ENCODE measurements around the gene CFLAR. TPM values are rescaled to one million over a fixed set of nuclear protein-coding genes. Genes with fewer than 3 reads are reported as not detected.

Gene CFLAR
- total and polyA plus RNA-seq, 2 of the 4 experiments (the other 2 are of a cell fraction): 29.2 to 59.9 TPM

- Histone ChIP-seq H3K4me3 (ENCODE audit: insufficient read depth, low read depth, low read length) (no peak overlapping the region), H3K23ac (ENCODE audit: low read depth, low read length) (no peak overlapping the region), H2AK9ac (replicated peaks; ENCODE audit: low read depth, low read length, poor library complexity) (no peak overlapping the region), H3K18ac (ENCODE audit: low read depth, low read length) (no peak overlapping the region), H4K8ac (ENCODE audit: low read depth in 2 of 2, low read length in 2 of 2) (no peak overlapping the region), H3K4me2 (ENCODE audit: low read depth, low read length) (no peak overlapping the region), H3K36me3 (ENCODE audit: control insufficient read depth, insufficient read depth, low read length) (no peaks in the 10 kb centered on the region), H2BK15ac (ENCODE audit: low read depth, low read length) (no peak overlapping the region), H3K9ac (ENCODE audit: low read depth, low read length) (no peak overlapping the region), H2AFZ (replicated peaks; ENCODE audit: low read length, poor library complexity) (no peak overlapping the region), H3K27ac (ENCODE audit: insufficient read depth, low read length) (no peak overlapping the region), H3K9me3 (ENCODE audit: control insufficient read depth, insufficient read depth, low read length) (no peaks in the 10 kb centered on the region), H4K5ac (ENCODE audit: low read depth, low read length) (no peak overlapping the region), H3K9me1 (ENCODE audit: insufficient read depth, low read length) (no peaks in the 10 kb centered on the region), H4K20me1 (ENCODE audit: insufficient read depth, low read length) (no peaks in the 10 kb centered on the region), H3K4me1 (ENCODE audit: control insufficient read depth, insufficient read depth, low read length) (no peaks in the 10 kb centered on the region), H3K56ac (ENCODE audit: extremely low read depth, insufficient read depth, low read length) (no peak overlapping the region), H3K4ac (ENCODE audit: low read depth, low read length) (no peak overlapping the region), H3K27me3 (ENCODE audit: control insufficient read depth, insufficient read depth, low read length) (peaks cover 3% of the 10 kb centered on the region; the same call in 1 of the 2 replicates), H2BK20ac (ENCODE audit: low read depth, low read length) (no peak overlapping the region), H2BK5ac (ENCODE audit: low read depth, low read length, poor library complexity, severe bottlenecking) (no peak overlapping the region), H3K79me1 (ENCODE audit: low read depth in 1 of 2, low read length in 2 of 2) (no peaks in the 10 kb centered on the region), H2AK5ac (ENCODE audit: low read depth, low read length) (no peak overlapping the region), H2BK120ac (ENCODE audit: low read depth, low read length) (no peak overlapping the region), H4K91ac (ENCODE audit: insufficient read depth, low read depth, low read length) (no peak overlapping the region), H3K14ac (replicated peaks; ENCODE audit: low read depth, low read length) (no peak overlapping the region)
- CTCF ChIA-PET: no interaction called here
- intact Hi-C loops (cut with micrococcal nuclease): no loop called here
- no TSS peak for BruUV-seq (replicated peaks)
- no peak for ATAC-seq (ENCODE audit: low read depth)
- no CpG with 5 or more reads among the region's 1 CpG for WGBS, 2 experiments (ENCODE audit: extremely low coverage in 2 of 2, insufficient read length in 1 of 2)
- in situ Hi-C loops (cut with MboI; ENCODE audit: low sequenced_read_pairs): no loop called here
- no peak for DNase-seq
- dilution Hi-C loops (cut with HindIII; ENCODE audit: low sequenced_read_pairs, unreplicated experiment): no loop called here
- POLR2A ChIA-PET (ENCODE audit: unreplicated experiment): no interaction called here
- no peak for TF ChIP-seq CHD1 (IDR thresholded peaks at IDR 0.05; ENCODE audit: low read depth, low read length)
Observed at GRCh38 chr2:201196803-201197202, 80.8 kb downstream of the CFLAR start.

All from IMR-90 (cell line).